HEK293 (cell line): Measurements from ENCODE around the gene C2orf74.

Experiments used
- CTCF ChIP-seq: fragments of 450-650 bp; formaldehyde crosslinking; IDR thresholded peaks from 2 replicates; pipeline ENCODE4 v1.5.1; 2016; ENCODE audit warnings: missing biosample characterization, missing genetic modification characterization
- ZNF785 ChIP-seq: fragments of 450-650 bp; formaldehyde crosslinking; IDR thresholded peaks from 2 replicates; pipeline ENCODE4 v1.5.1; 2016; ENCODE audit warnings: missing biosample characterization, missing genetic modification characterization

GRCh38 chr2:61205132-61205531, 43.1 kb downstream of the C2orf74 start:
- TF ChIP-seq CTCF (tag by site-specific recombination) (no peak), ZNF785 (no peak)
